GM21576 (cell line): Measurements from ENCODE around the gene IL36B.
"Not testable (repeated sequence)": the region's sequence is repeated elsewhere in the genome, so short reads cannot be mapped to it uniquely, and the experiment has no call there.

Experiments used
- ATAC-seq: cut with Tn5 transposase; IDR thresholded peaks from one replicate; pipeline ENCODE4 v1.9.1; 2021; ENCODE audit warnings: mild to moderate bottlenecking, moderate library complexity; ENCODE audit not compliant: unreplicated experiment

IL36B gene

DNA sequence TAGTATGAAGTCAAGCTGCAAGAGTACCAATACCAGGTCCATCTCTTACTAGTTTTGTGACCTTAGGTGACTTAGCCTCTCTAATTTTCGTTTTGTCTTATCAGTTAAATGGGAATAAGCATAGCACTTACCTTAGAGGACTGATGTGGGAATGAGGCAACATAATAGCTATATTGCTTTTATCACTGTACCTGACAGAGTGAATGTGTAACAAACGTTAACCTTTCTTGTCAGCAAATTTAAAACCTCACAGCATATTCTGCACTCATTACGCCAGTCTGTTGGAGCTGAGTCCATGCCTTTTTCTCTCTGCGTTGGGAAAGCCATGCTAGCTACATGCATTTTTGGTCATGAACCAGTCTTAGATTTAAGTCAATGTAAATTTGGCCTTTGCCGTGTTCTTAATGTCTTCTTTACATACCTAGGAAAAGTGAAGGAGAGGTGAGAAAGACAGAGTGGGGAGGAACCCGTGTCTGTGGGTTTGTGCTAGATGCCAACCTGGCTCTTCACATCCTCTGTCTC lies at the start of gene IL36B:
IL36B (minus strand) TSS at position 472 of the 522 bp plus-strand sequence.
- no peak for ATAC-seq

DNA sequence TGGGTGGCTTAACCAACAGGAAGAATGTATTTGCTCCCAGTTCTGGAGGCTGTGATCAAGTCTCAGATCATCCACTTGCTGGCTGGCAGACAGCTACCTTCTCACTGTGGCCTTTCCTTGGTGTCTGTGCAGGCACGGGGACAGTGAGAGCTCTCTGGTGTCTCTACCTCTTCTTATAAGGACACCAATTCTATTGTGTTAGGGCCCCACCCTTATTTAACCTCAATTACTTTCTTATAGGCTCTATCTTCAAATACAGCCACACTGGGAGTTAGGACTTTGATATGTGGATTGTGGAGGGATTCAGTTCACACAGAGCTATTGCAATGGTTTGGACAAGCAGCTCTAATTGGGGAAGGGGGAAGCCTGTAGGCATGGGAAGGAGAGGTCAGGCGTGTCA lies 49.5 kb upstream of the IL36B start:
- no peak for ATAC-seq

DNA sequence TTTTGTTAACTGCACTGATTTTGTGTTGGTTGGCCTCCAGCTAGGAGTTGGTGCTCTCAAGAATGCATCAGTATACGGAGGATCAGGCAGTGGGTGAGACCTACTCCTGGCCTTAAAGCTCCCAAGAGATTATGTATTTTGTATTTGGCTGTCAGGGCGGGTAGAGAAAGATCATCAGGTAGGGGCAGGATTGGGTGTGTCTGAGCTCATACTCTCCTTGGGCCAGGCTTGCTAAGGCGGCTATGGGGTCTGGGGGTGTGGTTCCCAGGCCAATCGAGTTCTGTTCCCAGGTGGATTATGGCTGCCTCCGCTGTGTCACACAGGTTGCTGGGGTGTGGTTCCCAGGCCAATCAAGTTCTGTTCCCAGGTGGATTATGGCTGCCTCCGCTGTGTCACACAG lies 45.9 kb upstream of the IL36B start:
- no peak for ATAC-seq

DNA sequence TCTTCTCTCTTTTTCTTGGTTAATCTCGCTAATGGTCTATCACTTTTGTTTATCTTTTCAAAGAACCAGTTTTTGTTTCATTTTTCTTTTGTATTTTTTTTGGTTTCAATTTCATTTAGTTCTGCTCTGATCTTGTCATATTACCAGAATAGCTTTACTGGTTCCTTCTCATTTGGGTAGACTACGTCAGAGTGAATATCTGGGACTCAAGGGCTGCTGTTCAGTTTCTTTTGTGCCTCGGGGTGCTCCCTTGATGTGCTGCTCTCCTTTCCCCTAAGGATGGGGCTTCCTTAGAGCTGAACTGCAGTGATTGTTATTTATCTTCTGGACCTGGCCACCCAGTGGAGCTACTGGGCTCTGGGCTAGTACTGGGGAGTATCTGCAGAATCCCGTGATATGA lies 45.4 kb upstream of the IL36B start:
- no peak for ATAC-seq

DNA sequence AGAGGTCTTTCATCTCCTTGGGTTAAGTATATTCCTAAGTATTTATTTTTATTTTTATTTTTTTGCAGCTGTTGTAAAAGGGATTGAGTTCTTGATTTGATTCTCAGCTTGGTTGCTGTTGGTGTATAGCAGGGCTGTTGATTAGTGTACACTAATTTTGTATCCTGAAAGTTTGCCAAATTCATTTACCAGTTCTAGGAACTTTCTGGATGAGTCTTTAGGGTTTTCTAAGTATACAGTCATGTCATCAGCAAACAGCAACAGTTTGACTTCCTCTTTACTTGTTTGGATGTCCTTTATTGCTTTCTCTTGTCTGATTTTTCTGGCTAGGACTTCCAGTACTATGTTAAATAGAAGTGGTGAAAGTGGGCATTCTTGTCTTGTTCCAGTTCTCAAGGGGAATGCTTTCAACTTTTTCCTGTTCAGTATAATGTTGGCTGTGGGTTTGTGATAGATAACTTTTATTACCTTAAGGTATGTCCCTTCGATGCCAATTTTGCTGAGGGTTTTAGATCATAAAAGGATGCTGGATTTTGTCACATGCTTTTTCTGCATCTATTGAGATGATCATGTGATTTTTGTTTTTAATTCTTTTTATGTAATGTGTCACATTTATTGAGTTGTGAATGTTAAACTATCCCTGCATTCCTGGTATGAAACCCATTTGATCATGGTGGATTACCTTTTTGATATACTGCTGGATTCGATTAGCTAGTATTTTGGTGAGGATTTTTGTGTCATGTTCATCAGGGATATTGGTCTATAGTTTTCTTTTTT lies 44.4 kb upstream of the IL36B start:
- ATAC-seq: not testable (repeated sequence)

DNA sequence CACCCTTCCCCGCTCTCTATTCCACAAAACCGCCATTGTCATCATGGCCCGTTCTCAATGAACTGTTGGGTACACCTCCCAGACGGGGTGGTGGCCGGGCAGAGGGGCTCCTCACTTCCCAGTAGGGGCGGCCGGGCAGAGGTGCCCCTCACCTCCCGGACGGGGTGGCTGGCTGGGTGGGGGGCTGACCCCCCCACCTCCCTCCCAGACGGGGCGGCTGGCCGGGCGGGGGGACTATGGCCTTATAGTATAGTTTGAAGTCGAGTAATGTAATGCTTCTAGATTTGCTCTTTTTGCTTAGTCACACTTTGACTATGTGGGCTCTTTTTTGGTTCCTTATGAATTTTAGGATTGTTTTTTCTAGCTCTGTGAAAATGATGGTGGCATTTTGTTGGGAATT lies 43.6 kb upstream of the IL36B start:
- ATAC-seq: not testable (repeated sequence)

DNA sequence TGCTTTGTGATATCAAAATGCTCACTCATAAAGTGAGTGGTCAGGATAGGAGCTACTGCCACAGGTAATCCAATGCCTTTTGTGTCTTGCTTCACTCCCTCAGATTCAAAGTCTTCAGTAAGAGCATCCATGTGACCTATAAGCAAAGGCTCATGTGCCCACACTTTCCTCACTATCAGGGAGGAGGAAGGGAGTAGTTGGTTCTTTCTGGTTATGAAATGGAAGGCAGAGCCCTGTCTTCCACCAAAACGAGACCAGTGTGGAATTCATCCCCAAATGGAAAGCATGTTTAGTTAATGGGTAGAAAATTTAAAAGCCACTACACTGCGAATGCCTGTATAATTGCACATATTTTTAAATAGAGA lies 40.9 kb upstream of the IL36B start:
- no peak for ATAC-seq

DNA sequence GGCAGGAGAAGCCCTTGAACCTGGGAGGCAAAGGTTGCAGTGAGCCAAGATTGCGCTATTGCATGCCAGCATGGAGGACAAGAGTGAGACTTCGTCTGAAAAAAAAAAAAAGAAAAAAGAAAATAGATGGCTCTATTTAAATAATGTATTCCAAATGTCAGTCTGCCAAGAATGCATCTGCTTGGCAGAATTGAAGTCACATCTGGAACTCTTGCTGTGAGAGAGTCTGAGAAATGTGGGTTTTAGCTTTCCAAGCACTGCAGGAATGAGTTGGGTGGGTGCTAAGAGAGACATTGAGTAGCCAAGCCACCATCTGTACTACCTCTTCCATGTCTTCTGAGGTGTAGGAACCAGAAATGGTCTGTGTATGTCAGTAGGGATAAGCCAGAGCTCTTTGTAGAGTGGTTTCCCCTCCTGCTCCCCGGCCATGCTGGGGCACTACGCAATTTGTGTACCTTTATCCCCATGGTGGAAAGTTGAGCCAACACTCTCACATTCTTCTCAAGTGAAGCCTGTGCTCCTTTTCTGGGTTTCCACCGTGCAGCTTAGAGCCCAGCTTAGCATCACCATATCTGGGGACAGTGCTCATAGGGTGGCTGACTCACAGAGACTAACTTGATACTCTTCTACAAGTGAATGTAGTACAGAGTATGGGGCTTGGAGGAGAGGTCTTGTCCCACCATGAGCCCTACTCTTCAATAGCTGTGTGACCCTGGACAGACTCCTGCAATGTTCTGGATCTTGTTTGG lies 40.4 kb upstream of the IL36B start:
- no peak for ATAC-seq

DNA sequence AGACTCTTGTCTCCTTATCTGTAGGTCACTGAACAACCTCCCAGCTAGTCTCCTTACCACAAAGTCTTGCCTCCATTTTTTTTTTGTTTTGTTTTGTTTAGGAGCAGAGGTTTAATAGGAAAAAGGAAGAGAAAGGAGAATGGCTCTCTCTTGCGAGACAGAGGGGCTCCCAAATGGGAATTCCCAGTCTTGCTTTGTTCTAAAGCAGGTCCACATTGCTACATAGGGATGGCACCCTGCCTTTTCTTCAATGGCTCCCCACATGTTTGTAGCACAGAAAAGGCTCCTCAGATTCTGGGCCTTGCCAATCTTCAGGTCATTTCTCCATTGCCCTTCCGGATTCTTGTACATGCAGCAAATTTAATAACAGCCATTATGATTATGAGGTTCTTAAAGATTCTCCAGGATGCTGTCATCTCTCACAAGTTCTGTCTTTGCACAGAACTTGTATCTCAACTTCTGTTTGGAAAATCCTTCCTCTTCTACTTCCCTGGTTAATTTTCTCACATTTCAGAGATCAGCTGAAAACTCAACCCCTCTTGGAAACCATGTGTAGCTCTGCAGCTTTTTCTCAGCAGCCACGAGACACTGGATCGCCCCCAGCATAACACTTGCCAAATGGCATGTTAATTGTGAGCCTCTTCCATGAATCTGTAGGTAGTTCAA lies 38.7 kb upstream of the IL36B start:
- no peak for ATAC-seq

DNA sequence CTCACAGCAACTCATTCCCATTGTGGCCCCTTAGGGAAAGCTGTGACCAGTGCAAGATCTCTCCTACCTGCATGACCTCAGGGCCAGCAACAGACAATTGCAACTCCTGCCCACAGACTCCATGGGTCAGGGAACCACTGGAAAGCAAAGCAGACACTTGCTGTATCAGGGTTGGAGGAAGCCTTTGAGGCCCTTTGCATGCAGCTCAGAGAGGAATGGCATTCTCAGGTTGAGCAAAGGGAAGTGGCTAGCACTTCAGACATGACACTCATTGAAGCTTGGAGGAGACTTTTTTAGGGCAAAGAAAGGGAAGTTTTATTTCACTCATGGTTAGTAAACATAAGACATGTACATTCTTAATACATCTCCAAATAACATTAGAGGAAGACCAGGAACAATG lies 37.2 kb upstream of the IL36B start:
- no peak for ATAC-seq

DNA sequence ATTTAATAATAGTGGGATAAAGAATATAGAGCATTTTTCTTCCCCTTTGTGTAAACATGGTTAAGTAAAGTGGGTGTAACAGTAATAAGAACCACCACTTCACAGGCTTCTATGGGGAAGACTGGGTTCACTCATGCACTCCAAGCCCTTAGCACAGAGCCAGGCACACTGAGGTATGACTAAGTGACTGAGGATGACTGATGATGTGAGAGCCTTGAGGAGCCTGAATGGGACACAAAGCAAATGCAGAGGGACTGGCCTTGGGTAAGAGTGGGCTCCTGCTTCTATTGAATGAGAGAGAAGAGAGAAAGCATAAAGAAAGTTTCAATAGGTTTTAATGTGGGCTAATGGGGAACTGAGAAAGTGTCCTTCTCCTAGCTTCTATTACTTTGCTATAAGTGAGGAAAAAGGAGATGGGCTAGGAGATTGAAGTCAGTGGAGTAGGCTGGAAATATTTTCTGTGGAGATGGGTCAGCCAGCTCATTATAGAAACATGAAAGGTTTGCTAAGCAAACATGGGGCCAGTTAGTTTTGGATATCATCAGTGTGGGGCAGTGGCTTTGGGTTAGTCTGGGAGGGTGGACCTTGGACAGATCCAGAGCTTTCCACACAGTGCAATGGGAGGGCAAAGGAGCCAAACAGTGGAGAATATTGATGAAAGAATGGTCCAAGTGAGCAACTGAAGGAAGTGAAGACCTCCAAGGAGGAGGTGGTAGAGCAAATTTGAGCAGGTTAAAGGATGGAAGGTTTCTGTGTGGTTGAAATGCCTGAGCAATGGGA lies 35.7 kb upstream of the IL36B start:
- ATAC-seq: no peak

DNA sequence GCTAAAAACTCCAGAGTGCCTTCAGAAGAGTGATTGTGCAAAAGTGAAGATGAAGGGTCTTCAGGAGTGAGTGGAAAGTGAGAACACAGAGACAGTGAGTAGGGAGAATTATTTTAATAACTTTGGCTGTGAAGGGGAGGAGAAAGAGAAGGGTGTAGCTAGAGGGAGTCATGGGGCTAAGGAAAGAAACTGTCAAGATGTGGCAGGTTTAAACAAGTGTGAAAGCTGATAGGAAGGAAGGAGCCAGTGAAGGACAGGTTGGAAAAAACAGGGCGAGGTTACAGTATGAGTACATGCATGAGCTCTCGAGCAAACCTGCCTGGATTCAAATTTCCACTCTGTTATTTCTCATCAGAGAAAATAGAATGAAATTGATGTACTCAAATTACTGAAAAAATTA lies 32.9 kb upstream of the IL36B start:
- no peak for ATAC-seq

DNA sequence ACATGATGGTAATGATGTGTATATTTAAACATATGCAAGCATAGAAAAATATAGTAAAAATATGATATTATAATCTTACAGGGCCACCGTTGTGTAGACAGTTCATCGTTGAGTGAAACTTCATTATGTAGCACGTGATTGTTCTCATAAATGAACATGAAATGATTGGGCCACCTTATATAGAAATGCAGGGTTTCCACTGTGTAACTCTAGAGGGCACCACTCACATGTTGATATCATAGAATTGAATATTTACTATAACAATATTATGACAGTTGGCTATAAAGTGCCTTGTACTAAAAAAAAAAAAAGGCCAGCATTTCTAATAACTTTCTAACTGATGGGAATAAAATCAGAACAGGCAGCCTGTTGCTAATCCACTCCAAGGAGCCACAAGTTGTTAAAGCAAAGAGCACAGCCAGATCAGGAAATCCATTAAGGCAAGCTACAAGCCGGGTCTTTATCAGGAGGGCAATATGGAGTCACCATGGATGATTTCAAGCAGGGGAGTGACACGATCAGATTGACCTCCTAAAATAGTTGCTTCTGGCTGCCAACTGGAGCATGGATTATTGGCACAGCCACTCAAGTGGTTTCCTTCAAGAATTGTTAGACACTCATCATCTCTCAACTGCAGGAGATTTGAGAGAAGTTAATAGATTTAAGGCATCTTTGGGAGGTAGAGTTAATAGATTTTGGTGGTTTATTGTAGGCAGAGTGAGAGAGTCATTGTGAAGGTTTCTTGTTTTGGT lies 31.8 kb upstream of the IL36B start:
- ATAC-seq: no peak

DNA sequence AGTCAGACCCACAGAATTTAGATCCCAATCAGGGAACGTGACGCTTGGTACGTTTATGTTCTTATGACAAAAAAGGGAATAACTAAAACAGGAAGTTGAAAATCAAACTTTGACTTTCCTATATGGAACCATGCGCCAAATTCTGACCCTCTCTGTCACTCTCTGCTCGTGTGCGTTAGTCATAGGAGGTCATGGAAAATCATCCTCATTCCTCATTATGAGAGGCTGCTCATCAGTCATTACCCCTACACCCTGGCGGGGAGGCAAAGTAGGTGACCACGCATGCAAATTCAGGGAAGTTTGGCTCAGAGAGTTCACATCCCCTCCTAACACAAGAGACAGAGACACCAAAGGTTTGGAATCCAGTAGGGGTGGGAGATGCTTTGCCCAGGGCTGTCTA lies 30.6 kb upstream of the IL36B start:
- no peak for ATAC-seq

DNA sequence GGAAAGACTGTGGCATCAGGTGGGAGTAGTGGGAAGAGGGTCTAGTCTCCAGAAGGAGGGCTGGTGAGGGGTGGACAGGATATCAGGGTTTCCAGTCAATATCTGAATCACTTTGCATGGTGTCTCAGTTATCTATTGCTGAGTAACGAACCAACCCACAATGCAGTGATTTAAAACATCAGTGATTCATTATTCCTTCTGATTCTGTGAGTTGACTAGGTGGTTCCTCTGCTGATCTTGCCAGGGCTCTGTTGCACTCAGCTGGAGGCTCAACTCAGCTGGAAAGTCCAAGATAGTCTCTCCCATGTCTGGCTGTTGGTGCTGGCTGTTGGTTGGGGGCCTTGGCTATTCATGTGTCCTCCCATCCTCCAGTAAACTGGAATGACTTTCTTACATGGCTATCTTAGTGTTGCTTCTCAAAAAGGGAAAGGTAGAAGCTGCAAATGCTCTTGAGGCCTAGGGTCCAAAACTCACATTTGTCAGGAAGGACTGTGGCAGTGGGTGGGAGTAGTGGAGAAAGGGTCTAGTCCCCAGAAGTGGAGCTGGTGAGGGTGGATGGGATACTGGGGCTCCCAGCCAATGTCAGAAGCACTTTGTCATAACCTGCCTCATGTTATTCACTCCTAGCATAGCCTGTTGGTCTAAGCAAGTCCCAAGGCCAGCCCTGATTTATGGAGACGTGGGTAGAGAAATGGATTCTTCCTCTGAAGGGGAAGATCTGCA lies 29.0 kb upstream of the IL36B start:
- ATAC-seq: no peak

DNA sequence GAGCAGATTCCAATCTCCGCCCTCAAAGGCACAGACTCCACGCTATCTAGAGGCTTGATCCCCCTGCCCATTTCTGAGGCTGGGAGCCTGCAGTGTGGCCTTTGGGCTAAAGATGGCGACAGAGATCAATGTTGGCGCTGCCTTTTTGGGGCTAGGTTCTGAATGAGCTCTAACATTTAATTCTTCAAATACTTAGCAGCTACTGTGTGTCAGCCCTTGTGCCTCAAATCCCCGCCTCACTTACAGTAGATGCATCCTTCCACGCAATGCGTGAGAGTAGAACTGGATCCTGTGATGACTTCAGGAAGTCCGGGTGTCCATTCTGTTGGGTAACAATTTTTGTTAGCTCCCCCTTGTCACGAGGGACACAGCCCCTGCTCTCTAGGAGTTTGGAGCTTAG lies 27.5 kb upstream of the IL36B start:
- no peak for ATAC-seq

DNA sequence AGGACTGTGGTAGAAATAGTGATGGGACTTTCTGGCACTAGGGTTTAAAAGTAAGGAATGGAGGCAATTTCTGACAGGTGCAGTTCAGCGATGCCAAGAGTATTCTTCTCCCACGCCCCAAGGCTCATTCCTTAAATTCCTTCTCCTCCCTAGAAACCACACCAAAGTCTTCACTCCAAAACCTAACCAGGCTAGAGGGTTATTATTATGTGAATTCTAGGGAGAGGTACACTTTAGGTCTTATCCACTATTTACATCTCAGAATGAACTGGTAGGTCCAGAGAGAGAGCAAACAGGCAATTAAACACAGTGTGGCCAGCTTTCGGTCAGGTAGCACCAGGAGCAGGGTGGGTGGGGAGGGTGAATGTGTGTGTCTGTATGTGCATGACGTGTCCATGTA lies 26.5 kb upstream of the IL36B start:
- ATAC-seq: no peak

DNA sequence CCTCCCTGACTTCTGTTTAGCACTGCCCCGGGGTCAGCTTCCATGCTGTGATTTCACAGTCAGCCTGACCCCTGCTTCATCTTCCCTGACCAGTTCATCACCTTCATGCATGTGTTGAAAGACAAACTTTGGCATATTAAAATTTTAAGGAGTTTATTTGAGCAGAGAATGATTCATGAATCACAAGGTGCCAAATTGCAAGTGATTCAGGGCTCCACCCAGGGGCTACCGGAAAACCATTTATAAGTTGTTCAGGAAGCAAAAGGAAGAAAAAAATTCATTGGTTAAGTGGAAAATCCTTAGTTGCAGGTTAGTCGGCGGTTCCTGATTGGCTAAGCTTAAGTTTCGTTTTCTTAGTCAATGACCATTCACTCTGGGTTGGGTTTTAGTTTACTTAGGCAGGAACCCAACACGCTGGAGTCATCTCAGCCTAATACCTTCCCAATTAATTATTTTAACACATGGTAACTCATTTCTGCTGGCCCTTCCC lies 25.7 kb upstream of the IL36B start:
- ATAC-seq: no peak

DNA sequence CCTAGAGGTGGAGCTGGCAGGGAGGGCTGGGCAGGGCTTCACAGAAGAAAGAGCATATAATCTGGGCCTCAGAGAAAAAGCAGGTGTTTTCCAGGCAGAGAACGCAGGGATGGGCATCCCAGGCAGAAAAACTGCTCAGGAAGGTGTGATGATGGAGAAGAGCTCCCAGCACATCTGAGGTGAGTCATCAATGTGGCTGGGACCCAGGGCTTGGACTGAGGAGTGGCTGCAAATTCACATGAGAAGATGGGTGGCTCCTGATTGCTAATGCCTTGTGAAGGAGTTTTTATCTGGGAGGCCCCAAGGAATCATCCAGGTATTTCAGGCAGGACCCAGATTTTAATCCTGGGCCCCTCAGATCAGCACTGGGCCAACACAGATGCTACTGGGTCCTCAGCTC lies 25.3 kb upstream of the IL36B start:
- ATAC-seq: no peak
